ENCODE measurements around the gene SLC9A5. TPM values are rescaled to one million over a fixed set of nuclear protein-coding genes. Genes with fewer than 3 reads are reported as not detected.
A peak's percentile ranks its signal among the peaks of the same experiment; 100 is the strongest.

The SLC9A5 gene
- total and polyA plus RNA-seq, 2 donors (not counting 3 experiments of a cell fraction or from before 2014, with no cell fraction given), result 2.7 to 2.8 TPM

- dilution Hi-C loops (cut with MboI; ENCODE audit: extremely low pct_ligation_motif_present, low sequenced_read_pairs) (no loop called here), intact Hi-C loops (cut with micrococcal nuclease) (no loop called here)
- H3K79me2 ChIP-seq (ENCODE audit: control insufficient read depth, insufficient read depth, low read length), result no peaks in the 10 kb centered on the region
- H3K27me3 ChIP-seq (ENCODE audit: control insufficient read depth in 2 of 2, insufficient read depth in 2 of 2, low read length in 2 of 2), result no peaks in the 10 kb centered on the region
- peak overlapping the region; percentile 31 for H2AFZ ChIP-seq (ENCODE audit: low read depth, low read length)
- H4K20me1 ChIP-seq (replicated peaks; ENCODE audit: control insufficient read depth, extremely low read depth, insufficient read depth, low read length), result no peaks in the 10 kb centered on the region
- peak; percentile 33 for DNase-seq (ENCODE audit: low read depth, low spot score)
- no peak overlapping the region for H3K4me2 ChIP-seq (ENCODE audit: insufficient read depth, low read length)
- POLR2A ChIA-PET, result interaction anchor here (1.9 kb wide), 1 partner anchor 25 kb away, joined by 6 read pairs; no protein-coding TSS in a partner anchor
- BruUV-seq (replicated peaks), result no TSS peak
- no peaks in the 10 kb centered on the region for H3K36me3 ChIP-seq (ENCODE audit: control insufficient read depth in 2 of 2, extremely low read depth in 1 of 2, insufficient read depth in 2 of 2, low read length in 2 of 2)
- no peak overlapping the region for H3K4me3 ChIP-seq (replicated peaks in 1 of 3; ENCODE audit: insufficient read depth in 1 of 3, low read depth in 1 of 3, low read length in 3 of 3)
- peak; percentile 83 for FAIRE-seq
- peak overlapping the region; percentile 66 for H3K27ac ChIP-seq (ENCODE audit: insufficient read depth, low read depth, low read length)
- no peaks in the 10 kb centered on the region for H3K9me3 ChIP-seq (replicated peaks; ENCODE audit: control insufficient read depth, insufficient read depth, low read length)
- H3K9ac ChIP-seq (replicated peaks; ENCODE audit: extremely low read depth, insufficient read depth, low read length), result peak overlapping the region; percentile 22
- H3K4me1 ChIP-seq (ENCODE audit: control insufficient read depth, extremely low read depth, insufficient read depth, low read length), result peaks cover 23% of the 10 kb centered on the region
- no peaks in the 10 kb centered on the region for H3K9me1 ChIP-seq (replicated peaks; ENCODE audit: control insufficient read depth, extremely low read depth, insufficient read depth, low read length)
- TF ChIP-seq FOS (IDR thresholded peaks at IDR 0.05; ENCODE audit: borderline replicate concordance, insufficient read depth, low read length), result no peak
- no peak for TF ChIP-seq CTCF (IDR thresholded peaks at IDR 0.05; ENCODE audit: extremely low read depth in 1 of 2, insufficient read depth in 1 of 2, low read depth in 1 of 2, low read length in 2 of 2)
- no peak for TF ChIP-seq MAX (IDR thresholded peaks at IDR 0.05; ENCODE audit: insufficient read depth, insufficient read length)
- no peak for TF ChIP-seq MYC (IDR thresholded peaks at IDR 0.05; ENCODE audit: low read depth, low read length)
- peak; percentile 33 for TF ChIP-seq POLR2AphosphoS5 (IDR thresholded peaks at IDR 0.05; ENCODE audit: insufficient read depth, low read depth, low read length)
- TF ChIP-seq EZH2 (IDR thresholded peaks at IDR 0.05; ENCODE audit: borderline replicate concordance, low read depth, low read length, severe bottlenecking), result no peak
- CTCF ChIA-PET, result interaction anchor here (0.6 to 4.5 kb wide), 10 partner anchors 9 to 130 kb away, joined by 3 to 20 read pairs (median 4); partner anchors contain the start of genes KCTD19, LRRC36 and PLEKHG4
These were observed 21.0 kb downstream of the SLC9A5 start for GRCh38 chr16:67269766-67270165.

All from endothelial cell of umbilical vein (primary cell).